Bone marrow (tissue), 2 donors: ENCODE results near the gene PDZD2.

Experiments
- DNase-seq, 2 donors: peaks; one replicate each; lab custom pipeline; 2025; lab: John Stamatoyannopoulos, UW

The PDZD2 gene

GRCh38 chr5:31867219-31867618 lies 228.3 kb downstream of the PDZD2 start:
- DNase-seq: no peak

- DNase-seq: no peak
Observed at GRCh38 chr5:31880449-31880848, 241.5 kb downstream of the PDZD2 start.

- no peak for DNase-seq
Observed at GRCh38 chr5:31884896-31885295, 246.0 kb downstream of the PDZD2 start.

GRCh38 chr5:31886206-31886605 lies 247.3 kb downstream of the PDZD2 start:
- DNase-seq: no peak

- no peak for DNase-seq
Observed at GRCh38 chr5:31887556-31887955, 248.6 kb downstream of the PDZD2 start.

GRCh38 chr5:31888564-31888963 lies 249.6 kb downstream of the PDZD2 start:
- no peak for DNase-seq

- DNase-seq: no peak
Observed at GRCh38 chr5:31889001-31889561, 250.2 kb downstream of the PDZD2 start.

GRCh38 chr5:31890046-31890445 lies 251.1 kb downstream of the PDZD2 start:
- DNase-seq: no peak

- no peak for DNase-seq
Observed at GRCh38 chr5:31894141-31894540, 255.2 kb downstream of the PDZD2 start.

- DNase-seq: no peak
Observed at GRCh38 chr5:31895199-31895820, 256.4 kb downstream of the PDZD2 start.

GRCh38 chr5:31898036-31898632 lies 259.2 kb downstream of the PDZD2 start:
- DNase-seq: no peak

- no peak for DNase-seq
Observed at GRCh38 chr5:31900296-31900865, 261.4 kb downstream of the PDZD2 start.

GRCh38 chr5:31901807-31902530 lies 263.0 kb downstream of the PDZD2 start:
- DNase-seq: no peak

GRCh38 chr5:31908396-31908795 lies 269.5 kb downstream of the PDZD2 start:
- no peak for DNase-seq

- DNase-seq: no peak
Observed at GRCh38 chr5:31909073-31909472, 270.1 kb downstream of the PDZD2 start.

GRCh38 chr5:31911291-31912265 lies 272.6 kb downstream of the PDZD2 start:
- no peak for DNase-seq

- no peak for DNase-seq
Observed at GRCh38 chr5:31913808-31914207, 274.9 kb downstream of the PDZD2 start.

GRCh38 chr5:31916327-31916726 lies 277.4 kb downstream of the PDZD2 start:
- DNase-seq: no peak

- DNase-seq: no peak
Observed at GRCh38 chr5:31918739-31919138, 279.8 kb downstream of the PDZD2 start.

- no peak for DNase-seq
Observed at GRCh38 chr5:31921852-31922305, 282.9 kb downstream of the PDZD2 start.

- DNase-seq: no peak
Observed at GRCh38 chr5:31924005-31924404, 285.1 kb downstream of the PDZD2 start.
